Activated CD4-positive, alpha-beta memory T cell treated with anti-CD3 and anti-CD28 coated beads for 36 hours (primary cell): ENCODE measurements around the gene GOLT1A. TPM values are rescaled to one million over a fixed set of nuclear protein-coding genes. Genes with fewer than 3 reads are reported as not detected.
A peak's percentile ranks its signal among the peaks of the same experiment; 100 is the strongest.

Experiments used
- CTCF ChIA-PET: fragments of 350-600 bp; sonication (Branson Sonifier 250); formaldehyde crosslinking; loops from one replicate; lab custom pipeline; 2021; ENCODE audit warnings: antibody characterized with exemption, inconsistent platforms; lab: Charles Lee
- POLR2A ChIA-PET: fragments of 350-600 bp; sonication (Branson Sonifier 250); formaldehyde crosslinking; loops from one replicate; lab custom pipeline; 2021; ENCODE audit warnings: antibody characterized with exemption; lab: Charles Lee
- DNase-seq: peaks from one replicate; pipeline ENCODE4 v3.0.0-alpha.2; 2020
- H3K27ac Mint-ChIP-seq: one replicate; pipeline ENCODE4 v1.8.0; 2021; ENCODE audit warnings: mixed read lengths
- H3K27me3 Mint-ChIP-seq: one replicate; pipeline ENCODE4 v1.8.0; 2021; ENCODE audit warnings: mixed read lengths
- H3K36me3 Mint-ChIP-seq: one replicate; pipeline ENCODE4 v1.8.0; 2021; ENCODE audit warnings: mixed read lengths
- H3K4me1 Mint-ChIP-seq: one replicate; pipeline ENCODE4 v1.8.0; 2021; ENCODE audit warnings: low read depth, mixed read lengths
- H3K4me3 Mint-ChIP-seq: one replicate; pipeline ENCODE4 v1.8.0; 2021; ENCODE audit warnings: mild to moderate bottlenecking, mixed read lengths
- H3K9me3 Mint-ChIP-seq: one replicate; pipeline ENCODE4 v1.8.0; 2021; ENCODE audit warnings: mixed read lengths
- intact Hi-C: fragments of 100-400 bp; cut with micrococcal nuclease; formaldehyde crosslinking; loops from one replicate; pipeline ENCODE4 v1.15.1; 2023
- total RNA-seq, 2 experiments: library from RNA; stranded (reverse); gene quantifications; one replicate each; pipeline ENCODE4 v1.2.3, GENCODE V29; 2021

Gene GOLT1A
- total RNA-seq, 2 experiments from 2014 or later: 0.27 TPM; not detected in 1

- peaks cover 6% of the 10 kb centered on the region for H3K27me3 Mint-ChIP-seq
- H3K4me1 Mint-ChIP-seq: no peaks in the 10 kb centered on the region
- no peaks in the 10 kb centered on the region for H3K36me3 Mint-ChIP-seq
- DNase-seq: peak; percentile 86
- ChIA-PET POLR2A (no interaction called here), CTCF (interaction anchor here (0.6 to 8.7 kb wide), 40 partner anchors 8 to 609 kb away, joined by 3 to 90 read pairs (median 4); partner anchors contain the start of genes GOLT1A and PLEKHA6)
- no peak overlapping the region for H3K4me3 Mint-ChIP-seq
- H3K9me3 Mint-ChIP-seq: peaks cover 5% of the 10 kb centered on the region
- no peak overlapping the region for H3K27ac Mint-ChIP-seq
- intact Hi-C loops: loop anchor here (1.0 to 2.0 kb wide), 4 partner anchors 45 to 340 kb away; no protein-coding TSS in a partner anchor
These were observed 51.2 kb downstream of the GOLT1A start for GRCh38 chr1:204162494-204163074.

DNA sequence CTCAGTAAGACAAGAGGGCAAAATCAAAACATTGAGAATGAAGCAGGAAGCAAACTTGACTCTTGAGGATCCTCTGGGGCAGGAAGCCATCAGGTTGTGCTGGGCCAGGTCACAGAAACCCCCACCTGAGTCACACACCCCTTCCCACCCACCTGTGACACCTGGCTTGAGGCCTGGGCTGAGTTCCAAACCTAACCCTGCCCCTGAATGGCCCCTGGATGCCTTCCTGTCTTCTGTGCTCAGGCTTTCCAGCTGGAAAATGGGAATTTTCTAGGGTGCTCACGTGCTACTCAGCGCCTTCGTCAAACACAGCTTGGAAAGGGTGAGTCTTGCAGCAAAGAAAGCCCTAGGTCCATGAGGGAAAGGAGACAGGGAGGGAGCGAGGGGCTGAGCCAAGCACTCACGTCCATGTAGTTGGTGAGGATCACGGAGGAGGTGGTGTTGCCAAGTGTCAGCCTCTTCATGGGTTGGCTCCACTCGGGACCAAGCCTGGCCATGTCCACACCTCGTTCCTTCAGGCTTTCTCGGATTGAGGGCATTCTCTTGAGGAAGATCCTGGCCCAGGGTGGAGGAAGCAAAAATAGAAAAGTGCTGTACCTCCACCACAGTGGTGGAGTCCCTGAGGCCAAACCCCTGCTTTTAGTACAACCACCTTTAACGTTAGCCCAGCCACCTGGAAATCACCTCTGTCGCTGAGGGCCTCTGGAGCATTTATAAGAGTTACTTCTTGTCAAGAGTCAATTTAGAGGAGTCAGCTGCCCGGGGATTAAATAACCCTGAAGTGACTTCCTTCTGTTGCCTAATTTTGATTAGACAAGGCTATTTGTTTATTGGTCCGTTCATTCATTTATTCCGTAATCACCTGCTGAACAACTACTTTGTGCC lies 51.9 kb downstream of the GOLT1A start:
- CTCF ChIA-PET: interaction anchor here (0.6 to 8.7 kb wide), 25 partner anchors 10 to 330 kb away, joined by 3 to 90 read pairs (median 4); partner anchors contain the start of gene PLEKHA6
- no peak overlapping the region for H3K27ac Mint-ChIP-seq
- intact Hi-C loops: loop anchor here (1.0 to 2.0 kb wide), 4 partner anchors 45 to 341 kb away; no protein-coding TSS in a partner anchor
- no peaks in the 10 kb centered on the region for H3K4me1 Mint-ChIP-seq
- no peaks in the 10 kb centered on the region for H3K9me3 Mint-ChIP-seq
- POLR2A ChIA-PET: no interaction called here
- H3K36me3 Mint-ChIP-seq: no peaks in the 10 kb centered on the region
- no peak overlapping the region for H3K4me3 Mint-ChIP-seq
- DNase-seq: no peak
- peaks cover 6% of the 10 kb centered on the region for H3K27me3 Mint-ChIP-seq

- no peaks in the 10 kb centered on the region for H3K9me3 Mint-ChIP-seq
- ChIA-PET CTCF (interaction anchor here (1.0 to 3.2 kb wide), 3 partner anchors 49 to 649 kb away, joined by 3 to 21 read pairs (median 7); no protein-coding TSS in a partner anchor), POLR2A (no interaction called here)
- H3K27ac Mint-ChIP-seq: no peak overlapping the region
- DNase-seq: no peak
- H3K4me3 Mint-ChIP-seq: no peak overlapping the region
- no peaks in the 10 kb centered on the region for H3K36me3 Mint-ChIP-seq
- peaks cover 2% of the 10 kb centered on the region for H3K27me3 Mint-ChIP-seq
- H3K4me1 Mint-ChIP-seq: no peaks in the 10 kb centered on the region
- intact Hi-C loops: no loop called here
These were observed 55.8 kb downstream of the GOLT1A start for GRCh38 chr1:204157962-204158361.

DNA sequence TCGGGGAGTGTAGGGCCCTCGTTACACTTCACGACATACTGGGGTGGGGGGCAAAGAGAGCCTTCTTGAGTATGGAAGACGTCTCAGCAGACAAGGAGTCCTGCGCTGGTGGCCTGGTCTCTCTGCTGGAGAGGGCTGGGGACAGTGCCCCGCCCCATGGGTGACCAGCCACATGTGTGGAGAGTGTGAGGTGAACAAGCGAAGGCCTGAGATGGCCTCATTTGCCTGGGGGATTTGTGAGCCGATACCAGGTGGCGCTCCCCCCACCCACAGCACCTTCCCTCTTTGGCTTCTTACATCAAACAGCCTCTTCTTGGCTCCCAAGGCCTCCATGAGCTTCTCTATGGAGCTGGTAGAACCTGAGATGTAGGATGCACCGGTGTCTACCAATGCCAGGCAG lies 57.9 kb downstream of the GOLT1A start:
- ChIA-PET POLR2A (interaction anchor here (0.7 kb wide), 1 partner anchor 18 kb away, joined by 3 read pairs; no protein-coding TSS in a partner anchor), CTCF (no interaction called here)
- intact Hi-C loops: no loop called here
- no peak for DNase-seq
- Mint-ChIP-seq H3K9me3 (no peaks in the 10 kb centered on the region), H3K27ac (no peak overlapping the region), H3K4me3 (no peak overlapping the region), H3K27me3 (no peaks in the 10 kb centered on the region), H3K4me1 (peaks cover 3% of the 10 kb centered on the region), H3K36me3 (no peaks in the 10 kb centered on the region)

- H3K27ac Mint-ChIP-seq: no peak overlapping the region
These were observed 59.1 kb downstream of the GOLT1A start for GRCh38 chr1:204154568-204155255.

DNA sequence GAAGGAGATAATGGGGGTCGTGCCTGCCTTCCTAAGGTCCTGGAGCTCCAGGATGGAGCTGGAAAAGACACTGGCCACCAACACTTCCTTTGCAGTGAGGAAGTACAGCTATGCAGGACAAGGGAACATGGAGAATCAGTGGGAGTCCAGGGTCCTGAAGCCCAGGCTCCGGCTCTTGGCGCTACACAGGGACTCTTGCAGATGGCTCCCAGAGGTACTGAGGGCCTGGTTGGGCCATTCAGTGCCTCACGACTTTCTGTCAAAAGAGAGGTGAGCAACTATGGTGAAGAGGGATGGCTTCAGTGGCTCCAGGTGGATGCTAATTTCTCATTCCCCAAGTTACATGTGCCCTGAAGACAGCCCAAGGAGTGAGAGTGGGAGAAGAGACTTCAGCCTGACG lies 60.1 kb downstream of the GOLT1A start:
- no peaks in the 10 kb centered on the region for H3K36me3 Mint-ChIP-seq
- no peaks in the 10 kb centered on the region for H3K9me3 Mint-ChIP-seq
- POLR2A ChIA-PET: no interaction called here
- H3K4me1 Mint-ChIP-seq: peaks cover 3% of the 10 kb centered on the region
- CTCF ChIA-PET: interaction anchor here (1.7 to 1.9 kb wide), 2 partner anchors 9 to 245 kb away, joined by 5 to 8 read pairs; no protein-coding TSS in a partner anchor
- H3K4me3 Mint-ChIP-seq: no peak overlapping the region
- no peak for DNase-seq
- H3K27ac Mint-ChIP-seq: no peak overlapping the region
- H3K27me3 Mint-ChIP-seq: no peaks in the 10 kb centered on the region
- intact Hi-C loops: no loop called here

More at GRCh38 chr1:204154568-204155255, 59.1 kb downstream of the GOLT1A start:
- no peak for DNase-seq
- no peaks in the 10 kb centered on the region for H3K9me3 Mint-ChIP-seq
- peaks cover 3% of the 10 kb centered on the region for H3K4me1 Mint-ChIP-seq
- intact Hi-C loops: no loop called here
- H3K27me3 Mint-ChIP-seq: no peaks in the 10 kb centered on the region
- CTCF ChIA-PET: interaction anchor here (1.1 to 1.7 kb wide), 3 partner anchors 9 to 244 kb away, joined by 5 to 7 read pairs (median 5); no protein-coding TSS in a partner anchor
- H3K4me3 Mint-ChIP-seq: no peak overlapping the region
- POLR2A ChIA-PET: no interaction called here
- H3K36me3 Mint-ChIP-seq: no peaks in the 10 kb centered on the region

GRCh38 chr1:204152310-204153044 lies 61.3 kb downstream of the GOLT1A start:
- Mint-ChIP-seq H3K4me1 (peaks cover 3% of the 10 kb centered on the region), H3K27me3 (no peaks in the 10 kb centered on the region), H3K27ac (no peak overlapping the region), H3K4me3 (peak overlapping the region; percentile 57), H3K36me3 (no peaks in the 10 kb centered on the region), H3K9me3 (no peaks in the 10 kb centered on the region)
- intact Hi-C loops: no loop called here
- no peak for DNase-seq
- ChIA-PET POLR2A (no interaction called here), CTCF (interaction anchor here (0.7 to 1.9 kb wide), 5 partner anchors 10 to 246 kb away, joined by 3 to 8 read pairs (median 4); partner anchors contain the start of gene GOLT1A)

- intact Hi-C loops: no loop called here
- no peaks in the 10 kb centered on the region for H3K9me3 Mint-ChIP-seq
- ChIA-PET POLR2A (no interaction called here), CTCF (interaction anchor here (0.7 to 1.8 kb wide), 6 partner anchors 9 to 247 kb away, joined by 3 to 5 read pairs (median 4); partner anchors contain the start of gene GOLT1A)
- no peaks in the 10 kb centered on the region for H3K36me3 Mint-ChIP-seq
- DNase-seq: peak; percentile 55
- peaks cover 3% of the 10 kb centered on the region for H3K4me1 Mint-ChIP-seq
- no peaks in the 10 kb centered on the region for H3K27me3 Mint-ChIP-seq
- H3K4me3 Mint-ChIP-seq: peak within 1 kb of the TSS; percentile 57
- H3K27ac Mint-ChIP-seq: no peak within 1 kb of the TSS
These were observed 62.1 kb downstream of the GOLT1A start, which contains the start of gene ETNK2 for GRCh38 chr1:204151552-204152309. TSS of gene ETNK2 (minus strand) at chr1:204152044. CDS start at chr1:204151852, 192 bp downstream.

GRCh38 chr1:204150702-204151551 lies 62.9 kb downstream of the GOLT1A start:
- H3K36me3 Mint-ChIP-seq: no peaks in the 10 kb centered on the region
- no peak overlapping the region for H3K27ac Mint-ChIP-seq
- H3K27me3 Mint-ChIP-seq: no peaks in the 10 kb centered on the region
- peak overlapping the region; percentile 54 for H3K4me3 Mint-ChIP-seq
- intact Hi-C loops: no loop called here
- no peaks in the 10 kb centered on the region for H3K9me3 Mint-ChIP-seq
- H3K4me1 Mint-ChIP-seq: peaks cover 3% of the 10 kb centered on the region
- CTCF ChIA-PET: interaction anchor here (1.1 to 1.5 kb wide), 5 partner anchors 9 to 248 kb away, joined by 3 to 4 read pairs (median 3); partner anchors contain the start of gene GOLT1A
- no peak for DNase-seq
- POLR2A ChIA-PET: interaction anchor here (0.5 to 0.6 kb wide), 2 partner anchors 326 to 331 kb away, joined by 3 read pairs; no protein-coding TSS in a partner anchor
